ENCODE results near the gene HERC2.
"Not testable (repeated sequence)": the region's sequence is repeated elsewhere in the genome, so short reads cannot be mapped to it uniquely, and the experiment has no call there.

Gene HERC2

DNA sequence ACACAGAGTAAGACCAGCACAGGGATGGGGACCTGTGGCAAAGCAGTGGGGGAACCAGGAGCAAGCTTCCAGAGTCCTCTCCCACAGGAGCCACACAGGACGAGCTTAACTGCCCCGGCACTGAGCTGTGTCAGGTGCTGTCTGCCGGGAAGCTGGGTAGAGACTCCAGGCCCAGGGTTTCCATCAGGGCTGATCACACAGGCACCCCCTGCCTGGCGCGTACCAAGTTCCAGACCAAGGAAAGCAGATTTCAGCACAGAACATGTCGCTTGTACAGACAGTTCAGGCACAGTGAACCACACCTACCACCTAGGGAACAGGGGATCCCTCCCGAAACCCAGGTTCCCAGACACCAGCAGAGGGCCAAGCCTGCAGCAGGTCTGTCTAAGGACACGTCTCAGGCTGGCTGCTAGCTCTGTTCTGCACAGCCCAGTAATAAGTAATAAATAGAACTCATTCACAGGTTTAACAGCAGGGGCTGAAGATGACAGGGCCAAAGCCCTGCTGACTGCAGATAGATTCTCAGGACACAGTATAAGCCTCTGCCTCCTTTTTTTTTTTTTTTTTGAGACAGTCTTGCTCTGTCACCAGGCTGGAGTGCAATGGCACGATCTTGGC is 192.6 kb downstream of the HERC2 start:
- DNase-seq: no peak

DNA sequence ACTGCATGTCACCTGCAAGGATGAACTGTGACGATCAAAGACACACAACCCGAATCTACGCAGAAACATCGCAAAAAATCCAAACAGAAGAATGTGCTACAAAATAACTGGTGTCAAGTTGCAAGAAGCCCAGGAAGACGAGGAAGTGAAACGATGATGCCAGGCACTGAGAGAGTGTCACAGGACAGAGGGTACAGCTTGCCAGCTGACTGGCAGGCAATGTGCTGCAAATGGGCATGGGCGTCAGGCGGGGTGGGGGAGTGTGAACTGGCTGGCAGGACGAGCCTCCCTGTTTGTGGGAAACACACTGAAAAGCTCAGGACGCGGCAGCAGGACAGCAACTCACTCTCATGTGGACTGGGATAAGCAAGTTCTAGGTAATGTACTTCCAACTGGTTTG is 193.9 kb downstream of the HERC2 start:
- no peak for DNase-seq

DNA sequence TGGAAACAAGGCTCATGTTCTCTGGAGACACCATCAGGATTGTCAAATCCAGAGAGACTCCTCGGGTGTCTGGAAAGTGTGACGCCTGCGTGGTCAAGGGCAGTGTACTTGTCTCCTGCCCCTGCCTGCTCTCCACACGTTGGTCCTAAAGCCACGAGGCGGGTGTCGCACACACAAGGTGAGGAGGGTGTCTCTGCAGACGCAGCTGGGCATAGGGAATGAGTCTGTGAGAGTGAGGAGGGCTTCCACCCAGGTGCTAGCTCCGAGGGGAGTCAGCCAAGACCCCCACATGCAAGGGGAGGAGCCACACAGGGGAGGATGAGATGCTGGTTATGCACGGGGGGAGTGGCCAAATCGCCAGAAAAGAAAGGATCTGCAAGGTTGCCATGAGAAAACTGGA is 194.9 kb downstream of the HERC2 start:
- no peak for DNase-seq

DNA sequence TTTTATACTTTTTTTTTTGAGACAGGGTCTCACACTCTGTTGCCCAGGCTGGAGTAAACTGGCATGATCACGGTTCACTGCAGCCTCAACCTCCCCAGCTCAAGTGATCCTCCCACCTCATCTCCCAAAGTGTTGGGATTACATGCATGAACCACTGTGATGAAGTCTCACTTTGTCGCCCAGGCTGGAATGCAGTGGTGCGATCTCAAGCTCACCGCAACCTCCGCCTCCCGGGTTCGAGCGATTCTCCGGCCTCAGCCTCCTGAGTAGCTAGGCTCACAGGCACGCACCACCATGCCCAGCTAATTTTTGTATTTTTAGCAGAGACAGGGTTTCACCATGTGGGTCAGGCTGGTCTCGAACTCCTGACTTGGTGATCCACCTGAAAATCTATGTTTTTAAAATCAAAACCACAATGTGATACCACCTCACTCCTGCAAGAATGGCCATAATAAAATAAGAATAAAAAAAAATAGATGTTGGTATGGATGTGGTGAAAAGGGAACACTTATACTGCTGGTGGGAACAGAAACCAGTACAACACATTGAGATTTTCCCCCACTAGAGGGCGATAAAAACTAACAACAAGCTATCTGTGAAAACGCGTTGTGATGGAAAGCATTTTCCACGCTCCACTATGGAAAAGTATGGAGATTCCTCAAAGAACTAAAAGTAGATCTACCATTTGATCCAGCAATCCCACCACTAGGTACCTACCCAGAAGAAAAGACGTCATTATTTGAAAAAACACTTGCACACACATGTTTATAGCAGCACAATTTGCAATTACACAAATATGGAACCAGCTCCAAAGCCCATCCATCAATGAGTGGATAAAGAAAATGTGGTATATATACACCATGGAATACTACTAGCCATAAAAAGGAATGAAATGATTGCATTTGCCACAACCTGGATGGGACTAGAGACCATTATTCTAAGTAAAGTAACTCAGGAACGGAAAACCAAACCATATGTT is 196.0 kb downstream of the HERC2 start:
- DNase-seq: peak; percentile 35 to 58

DNA sequence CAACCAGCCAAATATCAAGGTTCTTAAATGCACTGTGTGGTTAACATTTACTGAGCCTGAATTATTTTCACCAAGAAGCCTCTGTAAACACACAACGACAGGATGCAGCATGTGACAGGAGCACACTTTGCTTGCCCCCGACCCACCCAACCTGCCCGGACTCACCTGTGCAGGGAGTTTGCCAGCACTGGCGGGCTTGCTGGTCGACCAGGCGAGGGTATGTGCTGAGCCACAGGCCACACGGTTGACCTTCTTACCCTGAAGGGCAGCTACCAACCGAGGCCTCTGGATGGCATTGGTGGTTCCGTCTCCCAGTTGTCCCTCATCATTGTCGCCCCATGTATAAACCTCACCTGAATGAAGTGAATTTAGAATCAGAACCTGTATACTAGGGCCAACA is 197.1 kb downstream of the HERC2 start:
- no peak for DNase-seq

DNA sequence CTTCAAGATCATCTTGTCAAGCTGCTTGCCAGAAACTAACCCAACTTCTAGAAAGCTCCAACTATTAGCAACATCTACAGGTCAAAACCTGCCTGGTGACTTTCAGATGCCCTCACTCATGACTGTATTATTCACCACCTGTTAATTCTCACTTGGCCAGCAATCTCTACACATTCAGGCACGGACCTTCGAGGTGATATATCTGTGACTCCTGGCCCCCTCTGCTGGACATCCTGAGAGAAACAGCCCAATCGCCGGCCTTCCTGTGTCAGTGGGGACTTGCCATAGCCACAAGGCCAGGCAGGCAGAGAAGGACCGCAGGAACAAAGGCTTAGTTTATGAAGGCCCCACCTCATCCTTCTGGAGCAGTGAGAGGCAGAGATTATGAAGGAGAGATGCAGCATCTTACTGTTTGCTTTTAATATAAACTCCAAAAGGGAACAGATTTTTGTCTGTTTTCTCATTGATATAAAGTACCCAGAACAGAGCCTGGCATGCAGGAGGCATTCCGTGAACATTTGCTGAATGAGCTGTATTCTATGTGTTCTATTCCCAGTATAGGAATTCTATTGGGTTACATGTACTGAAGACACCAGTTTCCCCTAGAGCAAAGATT is 198.5 kb downstream of the HERC2 start:
- peak in 1 of 2 experiments; percentile 51 for DNase-seq

DNA sequence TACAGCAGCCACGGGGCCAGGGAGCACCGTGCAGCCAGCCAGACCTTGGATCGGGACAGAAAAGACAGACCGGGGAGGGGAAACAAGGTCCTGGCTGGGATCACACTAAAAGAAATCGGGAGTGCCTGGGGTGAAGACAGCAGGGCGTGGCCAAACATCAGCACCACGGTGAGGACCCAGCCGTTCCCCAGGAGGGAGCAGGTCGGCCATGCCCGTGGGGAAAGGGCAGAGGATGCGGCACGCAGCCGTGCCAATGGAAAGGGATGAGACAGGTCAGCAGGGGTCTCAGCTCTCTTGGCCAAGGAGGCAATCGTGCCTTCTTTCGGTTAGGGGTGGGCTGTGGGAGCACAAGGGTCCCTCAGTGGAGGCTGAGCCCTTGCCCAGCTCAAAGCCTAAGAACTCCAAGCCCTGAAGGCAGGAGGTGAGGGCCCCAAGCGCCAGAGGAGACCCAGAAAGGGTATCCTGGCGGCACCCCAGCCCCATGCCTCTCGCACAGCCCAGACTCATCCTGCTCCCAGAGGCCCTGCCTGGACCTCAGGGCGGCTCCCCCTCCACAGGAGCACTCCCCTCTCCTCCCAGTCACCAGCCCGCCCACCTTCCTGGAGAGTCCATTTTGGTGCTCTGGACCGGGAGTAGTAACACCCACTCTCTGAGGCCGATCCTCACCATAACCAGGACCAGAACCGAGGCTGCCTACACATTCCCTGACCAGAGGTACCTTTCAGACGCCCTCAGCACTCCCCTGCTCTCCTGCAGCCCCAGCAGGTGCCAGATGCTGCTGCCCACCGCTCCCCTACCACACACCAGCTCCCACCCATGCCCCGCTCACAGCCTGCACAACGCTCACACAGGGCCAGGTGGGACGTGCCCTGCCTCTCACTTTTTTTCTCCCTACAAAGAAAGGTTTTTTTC is 199.7 kb downstream of the HERC2 start:
- DNase-seq: no peak

DNA sequence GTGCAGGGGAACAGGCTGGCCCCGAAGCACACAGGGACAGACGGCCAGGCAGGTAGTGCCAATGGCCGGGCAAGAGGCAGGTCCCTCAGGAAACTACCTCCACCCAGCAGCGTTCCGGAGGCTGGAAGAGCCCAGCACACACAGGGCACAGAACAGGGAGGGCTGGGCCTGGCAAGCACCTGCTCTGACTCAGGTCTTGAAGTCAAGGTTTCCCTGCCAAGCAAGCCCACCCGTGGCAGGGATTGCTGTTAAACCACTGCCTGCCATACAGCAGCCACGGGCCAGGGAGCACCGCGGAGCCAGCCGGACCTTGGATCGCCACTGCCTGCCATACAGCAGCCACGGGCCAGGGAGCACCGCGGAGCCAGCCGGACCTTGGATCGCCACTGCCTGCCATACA is 200.4 kb downstream of the HERC2 start:
- not testable (repeated sequence) for DNase-seq

DNA sequence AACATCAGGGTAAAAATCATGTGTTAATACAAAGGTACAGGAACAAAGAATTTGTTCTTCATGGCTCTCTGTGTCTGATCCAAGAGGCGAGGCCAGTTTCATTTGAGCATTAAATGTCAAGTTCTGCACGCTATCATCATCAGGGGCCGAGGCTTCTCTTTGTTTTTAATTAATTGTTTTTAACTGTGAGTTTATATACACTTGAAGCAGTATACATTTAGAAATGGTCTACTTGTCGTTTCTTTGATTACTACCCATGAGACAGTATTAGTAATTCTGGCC is 201.7 kb downstream of the HERC2 start:
- DNase-seq: no peak

DNA sequence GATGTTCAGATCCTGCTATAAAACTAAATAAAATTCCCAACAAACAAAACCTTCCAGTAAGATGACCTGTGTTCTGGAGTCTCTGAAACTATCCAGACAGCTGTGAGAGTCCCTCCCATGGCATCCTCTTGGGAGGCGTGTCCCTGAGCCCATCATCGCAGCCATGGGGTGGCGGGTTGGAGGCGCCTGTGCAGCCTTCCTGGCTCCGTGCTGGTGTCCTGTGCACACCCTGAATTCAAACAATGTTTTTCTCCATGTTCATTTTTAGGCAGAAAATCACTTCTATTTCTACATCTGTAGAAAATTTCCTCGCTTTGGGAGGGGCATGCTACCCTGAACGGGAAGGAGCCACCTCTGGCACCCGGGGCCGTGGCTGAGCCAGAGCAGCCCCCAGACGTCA is 203.4 kb downstream of the HERC2 start:
- DNase-seq: no peak

DNA sequence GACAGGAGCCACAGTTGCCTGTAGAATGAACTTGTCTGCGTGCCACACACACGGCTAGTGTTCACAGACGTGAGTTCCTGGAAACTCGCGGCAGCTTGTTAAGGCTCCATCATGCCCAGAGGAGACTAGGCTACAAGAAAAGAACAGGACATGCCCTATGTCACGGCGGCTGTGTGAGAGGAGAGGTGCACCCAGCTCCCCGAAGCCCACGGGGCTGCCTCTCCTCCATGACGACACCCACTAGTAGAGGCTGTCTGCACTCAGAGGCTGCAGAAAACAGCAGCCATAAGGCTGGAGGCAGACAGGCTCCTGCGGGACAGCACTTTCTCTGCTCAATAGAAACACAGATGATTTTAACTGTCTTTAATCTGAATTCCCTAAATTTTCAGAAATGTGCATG is 203.9 kb downstream of the HERC2 start:
- no peak for DNase-seq

DNA sequence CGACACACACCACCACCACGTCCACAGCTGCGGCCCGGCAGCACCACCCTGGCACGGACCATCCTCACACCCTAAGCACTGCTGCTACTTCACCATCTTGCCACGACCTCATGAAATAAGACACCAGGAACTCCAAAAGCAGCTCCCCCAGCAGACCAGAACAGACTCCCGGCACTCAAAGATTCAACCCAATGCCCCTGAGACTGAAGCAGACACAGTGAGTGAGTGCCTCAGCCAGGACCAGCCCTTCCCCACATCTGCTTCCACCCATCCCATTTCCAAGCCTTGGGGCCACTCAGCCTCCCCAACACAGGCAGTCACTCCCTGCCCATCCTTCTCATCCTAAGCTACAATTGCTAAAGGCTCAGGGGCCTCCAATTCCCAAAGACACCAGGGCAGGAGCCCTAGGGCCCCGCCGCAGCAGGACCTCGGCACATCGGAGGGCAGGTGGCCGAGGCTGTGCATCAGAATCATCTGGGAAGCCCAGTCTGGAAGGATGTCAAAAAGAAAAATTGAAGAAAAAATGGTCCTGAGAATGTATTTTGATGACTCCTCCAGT is 204.5 kb downstream of the HERC2 start:
- no peak for DNase-seq

DNA sequence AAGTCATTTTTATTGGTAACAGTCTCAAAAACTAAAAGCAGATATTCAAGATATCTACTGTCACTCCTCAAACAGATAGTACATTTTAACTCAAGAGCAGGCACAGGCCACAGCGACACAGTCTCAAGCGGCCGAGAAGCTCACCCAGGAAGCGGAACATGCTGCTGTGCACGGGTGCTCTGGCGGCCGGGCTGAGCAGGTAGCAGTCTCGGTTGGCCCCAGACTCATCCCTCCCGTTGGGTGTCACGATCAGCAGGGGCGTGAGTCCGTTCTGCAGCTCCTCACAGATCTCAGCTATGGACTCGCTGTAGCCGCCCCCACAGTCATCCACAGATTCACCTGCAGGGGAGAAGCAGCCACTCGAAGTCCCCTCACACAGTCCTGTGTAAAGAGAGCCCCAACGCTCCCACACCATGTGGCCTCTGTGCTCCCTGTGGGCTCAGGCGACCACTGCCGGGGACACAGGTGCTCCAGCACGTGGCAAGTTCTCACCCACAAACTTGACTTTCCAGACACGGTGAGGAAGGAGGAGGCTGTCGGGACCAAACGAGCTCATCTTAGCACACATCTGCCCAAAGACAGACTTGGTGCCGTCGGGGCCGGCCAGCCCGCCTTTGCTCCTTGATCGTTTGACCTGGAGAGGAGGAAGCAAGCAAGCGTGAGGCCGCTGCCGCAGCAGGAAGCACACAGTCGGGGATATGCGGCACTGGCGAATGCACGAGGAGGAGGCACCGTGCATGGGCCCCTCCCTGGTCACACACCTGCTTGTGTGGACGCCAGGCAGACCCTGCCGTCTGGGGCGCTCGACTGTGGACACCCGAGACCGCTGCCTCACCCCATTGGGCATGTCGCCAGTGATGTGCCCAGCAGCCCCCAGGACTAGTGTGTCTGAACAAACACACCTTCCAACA is 205.2 kb downstream of the HERC2 start:
- no peak for DNase-seq

DNA sequence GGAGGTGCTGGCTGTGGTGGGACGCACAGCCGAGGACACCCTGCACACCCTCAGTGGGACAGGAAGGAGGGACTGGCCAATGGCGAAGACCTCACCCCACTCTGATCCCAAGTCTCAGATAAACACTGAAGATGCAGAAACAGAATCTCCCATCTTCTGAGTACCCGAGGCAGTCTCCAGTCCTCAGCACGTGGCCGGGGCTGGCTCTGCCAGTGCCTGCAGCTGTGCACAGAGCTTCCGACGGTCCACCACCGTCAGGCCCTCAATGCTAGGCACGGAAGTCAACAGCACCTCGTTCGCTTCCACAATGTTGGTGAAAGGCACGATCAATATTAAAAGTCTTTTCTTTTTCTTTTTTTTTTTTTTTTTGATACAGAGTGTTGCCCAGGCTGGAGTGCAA is 206.1 kb downstream of the HERC2 start:
- DNase-seq: no peak

DNA sequence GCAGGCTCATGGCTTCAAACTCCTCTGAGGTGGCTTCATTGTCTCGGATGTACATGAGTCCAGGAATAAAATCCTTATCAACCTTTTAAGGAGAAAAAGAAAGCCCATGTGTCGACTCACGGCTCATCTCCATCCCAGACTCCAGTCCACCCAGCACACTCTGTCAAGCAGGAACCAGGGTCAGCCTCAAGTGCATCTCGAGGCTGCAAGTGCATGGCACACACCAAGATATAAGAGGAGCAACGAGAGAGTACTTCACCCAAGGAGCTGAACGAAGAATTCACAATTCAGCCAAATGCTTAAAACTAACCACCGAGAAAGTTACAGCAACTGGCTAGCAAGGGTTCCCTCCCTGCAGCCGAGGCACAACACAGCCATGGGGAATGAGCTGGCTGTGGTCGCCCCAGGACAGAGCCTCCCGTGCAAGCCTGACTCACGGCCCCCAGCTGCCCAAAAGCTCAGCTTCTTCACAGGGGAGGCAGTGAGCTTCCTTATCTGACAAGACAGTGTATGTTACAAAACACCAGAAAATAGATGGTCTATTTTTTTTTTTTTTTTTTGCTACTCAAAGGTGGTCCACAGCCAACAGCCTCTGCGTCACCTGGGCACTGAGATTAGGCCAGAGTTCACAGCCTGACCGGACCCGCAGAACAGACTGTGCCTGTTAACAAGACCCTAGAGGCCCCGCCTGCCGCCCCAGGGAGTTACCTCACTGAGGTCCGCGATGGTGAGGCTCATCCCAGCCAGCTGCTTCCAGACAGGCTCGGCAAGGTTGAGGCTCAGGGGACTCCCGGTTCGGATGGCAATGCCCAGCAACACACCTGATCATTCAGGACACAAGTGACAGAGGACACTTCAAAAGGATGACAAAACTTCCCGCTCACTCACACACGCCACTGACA is 207.0 kb downstream of the HERC2 start:
- DNase-seq: no peak

DNA sequence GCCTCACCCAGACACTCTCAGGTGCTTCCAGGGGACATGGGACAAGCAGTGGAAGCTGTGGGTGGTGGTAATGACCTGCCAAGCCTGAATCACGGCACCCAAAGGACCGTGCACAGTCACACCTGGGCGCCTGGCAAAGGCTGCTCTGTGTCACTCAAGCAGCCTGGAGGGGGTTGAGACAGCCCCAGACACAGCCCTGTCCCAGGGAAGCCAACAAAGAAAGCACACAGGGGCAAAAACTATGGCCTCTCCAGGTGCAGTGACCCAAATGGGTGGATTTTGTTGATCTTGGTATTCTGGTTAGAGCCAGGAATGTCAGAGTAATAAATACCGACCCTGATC is 207.9 kb downstream of the HERC2 start:
- DNase-seq: no peak

DNA sequence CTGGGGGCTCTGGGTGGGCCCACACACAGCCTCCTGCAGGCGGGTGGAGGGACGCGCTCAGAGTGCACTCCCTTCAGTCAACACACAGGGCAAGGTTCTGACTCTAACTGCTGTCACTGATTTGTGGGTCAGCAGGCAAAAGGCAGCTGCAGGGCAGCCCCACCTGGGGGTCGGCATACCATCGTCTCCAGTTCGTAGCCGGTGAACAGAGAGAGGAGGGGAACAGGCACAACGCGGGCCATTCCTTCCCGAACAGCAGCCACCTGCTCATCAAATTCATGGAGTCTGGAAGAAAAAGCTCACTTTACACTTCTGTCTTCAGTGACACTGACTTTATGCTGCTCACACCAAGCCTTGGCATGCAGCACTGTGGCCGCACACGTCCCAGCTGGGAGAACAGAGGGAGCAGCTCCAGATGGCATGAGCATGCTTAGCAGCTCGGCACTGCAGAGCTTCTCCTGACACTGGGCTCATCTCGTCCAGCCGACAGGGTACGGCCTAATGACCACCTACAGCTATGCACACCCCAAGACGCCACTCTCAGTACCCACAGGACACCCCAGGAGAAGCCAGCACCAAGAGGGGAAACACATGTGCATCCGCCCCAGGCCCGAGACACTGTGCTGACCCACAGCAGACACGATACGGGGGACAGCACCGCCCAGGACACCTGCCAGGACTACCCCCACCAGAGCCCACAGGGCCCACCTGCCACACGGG is 208.4 kb downstream of the HERC2 start:
- DNase-seq: peak in 1 of 2 experiments; percentile 23

DNA sequence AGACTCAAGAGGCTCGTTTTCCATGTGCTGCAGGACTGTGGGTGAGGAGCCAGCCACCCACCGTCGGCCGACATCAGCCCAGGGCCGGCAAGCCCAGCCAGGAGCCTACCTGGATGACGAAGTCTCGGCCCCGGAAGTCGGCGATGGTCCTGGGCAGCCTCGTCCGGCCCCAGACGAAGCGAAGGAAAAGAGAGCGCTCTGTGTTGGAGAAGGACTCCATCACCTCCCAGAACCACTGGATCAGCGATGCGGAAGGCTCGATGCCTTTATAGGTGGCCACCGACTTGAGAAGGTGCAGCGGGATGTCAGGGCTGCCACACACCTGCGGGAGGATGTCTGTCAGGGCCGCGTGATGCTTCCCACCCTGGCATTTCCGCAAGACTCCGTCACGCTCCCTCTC is 209.0 kb downstream of the HERC2 start:
- no peak for DNase-seq

DNA sequence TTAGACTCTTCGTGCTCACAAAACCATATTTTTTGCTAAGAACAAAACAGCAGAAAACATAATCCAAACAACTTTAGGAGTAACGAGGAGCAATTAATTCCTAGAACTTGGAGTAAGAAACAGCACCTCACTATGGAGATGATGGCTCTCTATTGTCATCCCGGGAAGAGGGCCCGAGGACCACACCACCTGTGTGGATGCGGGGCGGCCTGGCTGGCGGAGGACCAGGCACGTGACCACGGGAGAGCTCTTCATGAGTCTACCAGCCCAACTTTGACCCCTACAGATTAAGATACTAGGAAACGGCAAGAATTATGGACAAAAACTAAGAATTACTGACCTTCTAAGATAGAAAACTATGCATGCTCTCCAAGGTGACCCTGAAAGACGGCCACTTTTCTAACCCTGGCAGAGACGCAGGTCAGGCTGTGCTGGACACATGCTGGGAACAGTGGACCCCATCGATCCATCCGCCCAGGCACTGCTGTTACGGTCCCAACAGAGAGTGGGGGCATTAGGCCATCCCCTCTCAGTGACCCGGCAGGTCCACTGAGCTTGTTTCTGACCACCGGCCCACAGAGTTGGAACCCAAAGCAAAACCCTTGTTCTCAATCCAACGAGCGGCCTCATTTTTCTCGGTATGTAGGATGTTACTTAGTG is 209.7 kb downstream of the HERC2 start:
- DNase-seq: no peak
